Measurements from ENCODE around the gene APOBEC3G.

Gene APOBEC3G

DNA sequence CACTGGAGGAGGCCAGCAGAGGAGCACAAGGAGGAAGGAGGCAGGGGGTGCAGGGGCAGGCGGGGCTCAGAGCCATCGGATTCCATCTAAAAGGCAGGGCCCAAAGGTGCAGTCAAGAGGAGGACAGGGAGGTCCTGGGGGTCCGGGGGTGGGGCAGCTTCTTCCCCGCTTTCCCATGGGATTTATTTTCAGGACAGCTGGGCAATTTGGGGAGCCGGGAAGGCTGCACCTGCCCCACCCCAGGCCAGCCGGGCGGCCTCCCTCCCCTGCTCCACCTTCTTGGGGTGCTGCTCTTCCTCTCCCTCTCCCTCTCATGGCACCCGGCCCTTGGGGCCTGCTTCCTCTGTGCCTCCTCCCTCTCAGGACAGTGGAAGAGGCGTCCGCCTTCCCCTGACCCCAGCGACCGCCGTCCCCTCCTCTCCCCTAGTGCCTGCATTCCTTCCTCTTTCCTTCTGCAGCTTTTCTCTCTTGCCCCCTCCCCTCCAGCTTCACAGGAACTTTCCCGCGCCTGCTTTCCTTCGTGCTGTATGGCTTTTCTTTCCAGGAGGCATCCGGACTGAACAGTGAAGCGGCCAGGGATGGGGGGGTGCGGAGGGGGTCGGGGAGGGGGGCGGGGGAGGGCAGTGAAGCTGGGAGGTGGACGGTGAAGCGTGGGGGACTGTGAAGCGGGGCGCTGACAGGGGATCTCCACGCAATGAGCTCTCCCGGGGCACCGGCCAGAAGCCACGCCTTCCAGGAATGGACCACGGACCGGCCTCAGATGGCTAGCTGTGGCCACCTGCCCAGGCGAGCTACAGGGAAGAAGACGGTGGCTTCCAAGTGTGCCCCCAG lies 46.9 kb downstream of the APOBEC3G start:
- DNase-seq (ENCODE audit: low spot score): peak; percentile 11

DNA sequence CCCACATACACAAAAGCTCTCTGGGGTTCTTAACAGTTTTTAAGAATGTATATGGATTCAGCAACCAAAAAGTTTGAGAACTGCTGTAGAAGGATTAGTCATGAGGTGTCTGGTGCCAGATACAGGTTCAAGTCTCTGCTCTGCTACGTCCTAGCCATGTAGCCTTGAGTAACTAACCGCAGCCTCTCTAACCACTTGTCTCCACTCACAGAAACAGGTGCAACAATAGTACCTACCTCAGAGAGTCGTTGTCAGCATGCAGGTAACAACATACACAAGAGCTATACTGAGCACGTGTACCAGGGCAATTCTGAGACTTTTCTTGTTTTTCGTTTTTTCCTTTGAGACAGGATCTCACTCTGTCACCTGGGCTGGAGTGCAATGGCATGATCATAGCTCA lies 48.5 kb downstream of the APOBEC3G start:
- DNase-seq (ENCODE audit: low spot score): no peak

DNA sequence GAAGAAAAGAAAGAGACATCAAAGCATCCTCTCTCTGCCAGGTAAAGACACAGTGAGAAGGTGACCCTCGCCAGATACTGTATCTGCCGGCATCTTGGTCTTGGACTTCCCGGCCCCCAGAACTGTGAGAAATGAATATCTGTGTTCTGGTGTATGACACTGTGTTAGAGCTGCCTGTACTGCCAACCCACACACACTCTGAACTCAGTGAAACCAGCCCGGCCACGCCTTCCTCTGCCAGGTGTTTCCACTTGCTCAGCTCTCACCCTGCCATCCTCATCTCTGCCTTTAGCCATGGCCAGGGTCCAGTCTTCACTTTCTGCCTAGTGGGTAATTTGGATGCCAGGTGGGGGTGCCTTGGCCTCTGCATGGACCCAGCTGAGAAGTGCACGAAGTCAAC lies 51.4 kb downstream of the APOBEC3G start:
- peak; percentile 4 for DNase-seq (ENCODE audit: low spot score)

DNA sequence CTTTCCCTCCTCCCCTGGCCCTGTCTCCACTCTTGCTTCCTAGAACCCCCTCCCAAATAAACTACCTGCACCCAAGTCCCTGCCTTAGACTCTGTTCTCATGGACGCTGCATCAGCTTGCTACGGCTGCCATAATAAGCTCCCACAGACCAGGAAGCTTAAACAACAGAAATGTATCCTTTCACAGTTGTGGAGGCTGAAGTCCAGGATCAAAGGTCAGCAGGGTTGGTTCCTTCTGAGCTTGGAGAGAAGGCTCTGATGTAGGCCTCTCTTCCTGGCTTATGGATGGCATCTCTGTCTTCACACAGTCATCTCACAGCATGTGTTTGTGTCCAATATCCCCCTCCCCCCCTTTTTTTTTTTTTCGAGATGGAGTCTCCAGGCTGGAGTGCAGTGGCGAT lies 52.0 kb downstream of the APOBEC3G start:
- no peak for DNase-seq (ENCODE audit: low spot score)

DNA sequence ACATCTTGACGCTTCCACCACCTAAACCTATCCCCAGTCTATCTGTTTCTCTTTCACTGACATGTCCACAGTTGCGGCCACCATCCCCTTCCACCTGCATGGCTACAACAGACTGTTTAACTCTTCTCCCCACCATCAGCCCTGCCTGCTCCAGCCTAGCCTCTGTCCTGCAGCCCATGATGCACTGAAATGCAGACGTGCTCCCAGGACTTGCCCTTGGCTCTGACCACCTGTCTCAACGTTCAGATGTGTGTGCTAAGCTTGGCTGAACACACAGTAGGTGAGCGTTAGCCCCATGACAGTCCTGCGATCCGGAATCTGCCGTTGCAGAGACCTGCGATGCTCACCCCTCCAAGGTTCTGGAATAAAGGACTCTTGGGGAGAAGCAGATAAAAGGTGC lies 52.7 kb downstream of the APOBEC3G start:
- DNase-seq (ENCODE audit: low spot score): no peak

DNA sequence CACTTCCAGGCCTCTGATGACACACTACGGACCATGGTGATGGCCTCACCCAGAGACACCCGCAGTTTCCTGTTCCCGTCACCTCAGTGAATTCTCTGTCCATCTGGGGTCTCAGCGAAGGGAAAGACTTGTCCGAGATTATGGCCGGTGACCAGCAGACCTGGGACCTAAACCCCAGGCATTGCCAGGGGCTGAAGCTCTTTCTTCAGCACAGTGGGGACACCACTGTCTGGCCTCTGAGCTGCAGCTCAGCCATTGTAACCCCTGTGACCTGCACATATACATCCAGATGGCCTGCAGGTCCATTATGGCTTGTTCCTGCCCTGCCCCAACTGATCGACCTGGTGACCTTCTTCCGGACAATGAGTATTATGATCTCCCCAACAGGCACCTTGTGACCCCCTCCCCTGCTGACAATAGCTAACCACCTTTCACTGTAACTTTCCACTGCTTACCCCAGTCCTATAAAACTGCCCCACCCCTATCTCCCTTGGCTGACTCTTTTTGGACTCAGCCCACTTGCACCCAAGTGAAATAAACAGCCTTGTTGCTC lies 53.2 kb downstream of the APOBEC3G start:
- no peak for DNase-seq (ENCODE audit: low spot score)

DNA sequence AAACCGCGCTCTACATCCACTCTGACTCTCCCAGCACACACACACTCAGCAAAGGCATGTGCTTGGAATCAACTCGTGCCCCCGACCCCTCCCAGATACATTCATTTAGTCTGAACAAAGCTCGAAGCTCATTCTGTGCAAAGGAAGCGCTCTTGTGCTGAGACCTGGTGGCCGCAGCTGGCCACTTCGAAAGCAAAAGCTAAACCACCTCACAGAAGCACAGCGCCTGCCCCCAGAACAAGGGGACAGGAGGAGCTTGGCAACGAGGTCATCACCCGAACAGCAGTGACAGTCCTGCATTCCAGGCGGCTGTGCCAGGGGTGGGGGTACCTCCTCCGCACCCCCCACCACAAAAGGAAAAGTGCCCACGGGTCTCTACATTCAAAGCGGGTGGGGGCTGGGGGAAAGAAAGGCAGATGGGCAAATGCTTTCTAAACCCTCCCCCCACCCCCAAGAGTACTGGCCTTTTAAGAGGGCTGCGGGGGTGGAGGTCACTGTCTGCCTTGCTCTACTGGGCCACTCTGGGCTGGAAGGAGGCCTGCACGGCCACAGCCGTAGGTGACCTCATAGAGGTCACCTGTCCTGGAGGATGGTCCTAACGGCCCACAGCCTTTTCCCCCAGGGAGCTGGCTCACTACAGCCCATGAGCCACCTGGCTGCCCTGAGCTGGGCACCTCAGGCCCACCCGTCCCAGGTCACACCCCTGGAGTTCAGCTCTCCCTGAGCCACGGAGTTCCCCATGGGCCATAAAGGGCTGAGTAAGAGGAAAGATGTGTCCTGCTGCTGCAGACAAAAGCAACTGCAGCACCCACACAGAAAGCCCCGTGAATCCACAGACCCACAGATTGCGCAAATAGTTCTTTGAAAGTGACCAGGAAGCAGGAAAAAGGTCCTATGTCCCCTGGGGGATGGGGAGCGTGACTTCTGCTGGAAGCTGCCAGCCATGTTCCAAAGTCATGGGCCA lies 54.1 kb downstream of the APOBEC3G start:
- DNase-seq (ENCODE audit: low spot score): peak; percentile 7

DNA sequence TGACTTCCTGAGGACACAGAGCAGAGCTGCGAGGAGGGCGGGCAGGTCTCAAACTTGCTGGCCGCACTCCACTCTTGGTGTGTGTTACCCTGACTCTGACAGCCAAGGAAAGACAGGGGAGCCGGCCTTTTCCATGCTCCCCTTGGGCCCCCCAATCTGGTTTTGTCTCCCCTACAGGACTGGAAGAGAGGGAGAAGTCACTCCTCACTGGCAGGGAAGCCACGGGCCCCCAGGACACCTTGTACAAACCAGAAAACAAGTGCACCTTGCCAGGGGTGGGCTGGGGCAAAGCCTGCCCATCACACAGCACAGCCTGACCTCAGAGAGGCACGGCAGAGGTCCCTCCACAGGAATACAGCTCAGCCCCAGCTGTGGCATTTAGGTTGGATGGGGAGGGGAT lies 55.2 kb downstream of the APOBEC3G start:
- peak; percentile 5 for DNase-seq (ENCODE audit: low spot score)

DNA sequence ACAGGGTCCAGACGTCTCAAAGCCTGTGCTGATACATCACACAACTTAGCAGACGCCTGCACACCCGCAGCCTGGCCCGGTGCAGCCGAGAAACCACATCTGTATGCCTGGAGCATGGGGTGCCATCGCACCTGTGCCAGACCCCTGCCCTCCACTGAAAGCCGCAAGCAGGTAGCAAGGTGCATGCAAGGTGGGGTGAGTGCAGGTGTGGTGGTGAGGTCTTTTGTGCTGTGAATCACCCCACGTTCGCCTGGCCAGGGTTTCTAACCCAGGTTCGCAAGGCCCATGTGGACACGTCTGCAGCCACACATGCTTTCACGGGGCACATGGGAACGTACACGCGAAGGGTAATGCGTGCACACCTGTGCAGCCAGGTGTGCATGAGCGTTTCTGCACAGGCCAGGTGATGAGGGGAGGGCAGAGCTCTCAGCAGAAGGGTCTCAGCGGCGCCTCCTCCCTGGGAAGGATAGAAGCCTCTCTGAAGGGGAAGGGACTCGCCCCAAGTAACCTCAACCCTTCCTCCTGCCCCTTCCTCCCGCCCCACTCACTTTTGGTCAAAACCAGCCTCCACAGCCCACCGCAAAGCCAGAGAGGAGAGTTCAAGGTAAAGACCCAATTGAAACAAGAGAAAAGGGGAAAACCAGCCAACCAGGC lies 55.9 kb downstream of the APOBEC3G start:
- peak; percentile 2 for DNase-seq (ENCODE audit: low spot score)

DNA sequence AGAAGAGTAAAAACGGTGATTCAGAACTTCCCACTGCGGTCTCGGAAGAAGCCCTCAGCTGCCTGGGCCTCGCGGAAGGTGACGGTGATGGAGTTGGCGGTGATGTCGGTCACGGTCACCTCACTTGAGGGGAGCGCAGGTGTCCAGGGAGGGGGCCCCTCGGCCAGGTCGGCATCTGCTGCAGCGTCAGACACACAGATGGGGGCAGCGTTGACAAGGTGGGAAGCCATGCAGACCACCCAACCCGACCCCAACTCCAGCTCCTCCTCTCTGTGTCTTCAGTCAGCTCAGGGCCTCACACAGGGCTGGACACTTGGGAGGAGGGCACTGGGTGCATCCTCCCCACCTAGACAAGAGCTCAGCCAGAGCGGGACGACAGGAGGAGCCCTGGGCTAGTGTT lies 56.8 kb downstream of the APOBEC3G start:
- DNase-seq (ENCODE audit: low spot score): peak; percentile 3

DNA sequence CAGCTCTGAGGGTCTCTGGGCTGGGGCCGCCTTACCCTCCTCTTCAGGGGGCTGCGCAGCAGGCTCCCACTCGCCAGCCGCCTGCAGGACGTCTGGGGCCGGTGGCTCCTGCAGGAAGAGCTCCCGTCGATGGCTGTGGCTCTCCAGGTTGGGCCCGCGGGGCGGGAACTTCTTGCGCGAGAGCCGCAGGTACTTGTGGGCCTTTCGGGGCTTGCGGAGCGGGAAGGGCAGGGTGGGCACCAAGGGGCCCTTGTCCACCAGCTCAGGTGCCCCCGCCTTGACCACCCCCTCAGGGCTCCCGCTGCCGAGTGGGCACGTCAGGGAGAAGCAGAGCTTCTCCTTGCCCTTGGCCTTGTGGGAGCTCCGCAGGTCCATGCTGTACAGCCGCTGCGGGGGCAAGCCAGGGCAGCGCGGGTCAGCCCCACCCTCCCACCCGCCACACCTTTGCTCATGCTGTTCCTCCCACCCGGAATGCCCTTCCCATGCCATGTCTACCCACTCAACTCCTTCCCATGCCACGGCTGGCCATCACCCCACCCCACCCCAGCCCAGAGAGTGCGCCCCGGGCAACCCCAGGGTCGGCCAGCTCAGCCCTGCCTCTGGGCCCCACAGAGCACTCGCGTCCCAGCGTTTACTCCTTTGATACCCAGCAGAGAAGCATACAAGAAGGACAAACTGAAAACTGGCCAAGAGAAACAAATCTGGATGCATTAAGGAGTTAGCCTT lies 57.5 kb downstream of the APOBEC3G start:
- peak; percentile 3 for DNase-seq (ENCODE audit: low spot score)

DNA sequence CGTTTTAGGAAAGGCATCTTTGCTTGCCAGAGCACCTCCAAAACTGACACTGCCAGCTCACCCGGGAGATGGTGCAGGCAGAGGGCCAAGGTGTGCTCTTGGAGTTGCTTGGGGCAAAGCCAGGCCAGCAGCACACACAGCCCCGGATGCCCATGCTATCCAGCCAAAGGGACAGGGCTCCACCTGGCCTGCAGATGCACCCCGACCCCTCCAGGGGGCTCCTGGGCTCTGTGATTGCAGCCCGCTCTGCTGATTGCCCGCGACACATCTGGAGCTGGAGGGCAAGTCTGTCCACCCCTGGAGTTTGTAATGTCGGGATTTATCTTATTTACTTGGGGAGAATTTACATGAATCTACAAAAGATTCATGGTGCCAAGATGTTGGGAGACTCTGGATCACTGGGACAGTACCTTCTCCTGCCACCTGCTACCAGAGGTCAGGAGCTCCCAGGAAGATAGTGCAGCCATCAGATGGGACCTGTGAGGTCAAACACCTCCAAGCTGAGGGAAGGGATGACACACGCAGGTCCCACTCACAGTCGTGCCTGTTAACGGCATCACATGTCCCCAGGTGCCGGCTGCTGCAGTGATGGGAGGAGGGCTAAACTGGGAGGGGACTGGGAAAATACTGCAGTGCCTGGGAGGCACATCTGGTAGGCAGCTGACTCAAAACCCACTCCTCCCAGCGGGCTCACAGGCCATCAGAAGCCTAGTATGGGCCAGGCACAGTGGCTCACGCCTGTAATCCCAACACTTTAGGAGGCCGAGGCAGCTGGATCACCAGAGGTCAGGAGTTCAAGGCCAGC lies 58.2 kb downstream of the APOBEC3G start:
- peak; percentile 62 for DNase-seq (ENCODE audit: low spot score)

DNA sequence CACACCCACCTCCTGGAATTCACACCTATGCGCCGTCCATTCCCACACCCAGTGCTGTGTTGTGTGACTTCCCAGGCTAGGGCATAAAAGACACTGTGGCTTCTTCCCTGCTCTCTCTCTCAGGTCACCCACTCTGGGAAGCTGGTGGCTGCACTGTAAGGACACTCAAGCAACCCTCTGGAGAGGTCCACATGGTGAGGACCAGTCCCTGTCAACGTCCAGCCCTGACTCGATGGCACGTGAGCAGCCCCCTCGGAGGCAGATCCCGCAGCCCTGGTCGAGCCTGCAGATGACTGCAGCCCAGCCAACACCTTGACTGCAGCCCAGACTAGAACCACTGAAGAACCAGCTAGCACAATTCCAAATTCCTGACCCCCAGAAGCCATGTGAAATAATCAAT lies 59.2 kb downstream of the APOBEC3G start:
- peak; percentile 1 for DNase-seq (ENCODE audit: low spot score)
